Esophagus muscularis mucosa (tissue), 4 donors: ENCODE data around the gene OR2Y1. TPM values are rescaled to one million over a fixed set of nuclear protein-coding genes. Genes with fewer than 3 reads are reported as not detected.
A peak's percentile ranks its signal among the peaks of the same experiment; 100 is the strongest.
"Not testable (repeated sequence)": the region's sequence is repeated elsewhere in the genome, so short reads cannot be mapped to it uniquely, and the experiment has no call there.

ENCODE experiments used
- DNase-seq: peaks from one replicate; pipeline ENCODE4 v3.0.0-alpha.2; 2017; ENCODE audit errors: extremely low spot score
- H3K27ac ChIP-seq, 4 donors: fragments of 200-600 bp; sonication (generic); replicated peaks in 1 of 4; 1 replicate in 3 of 4; 2 replicates in 1 of 4; pipeline ENCODE4 v1.5.1; 2016 to 2019; ENCODE audit warnings: mild to moderate bottlenecking in 1 of 4
- H3K27me3 ChIP-seq, 4 donors: fragments of 200-600 bp; sonication (generic); one replicate each; pipeline versions ENCODE4 v1.5.1 to v1.6.0; 2016 to 2019
- H3K36me3 ChIP-seq, 4 donors: fragments of 200-600 bp; sonication (generic); one replicate each; pipeline ENCODE4 v1.5.1; 2016 to 2019
- H3K4me1 ChIP-seq, 4 donors: fragments of 200-600 bp; sonication (generic); one replicate each; pipeline ENCODE4 v1.5.1; 2016 to 2019
- H3K4me3 ChIP-seq, 4 donors: fragments of 200-600 bp; sonication (generic); 1 replicate in 2 of 4; 2 replicates in 2 of 4; pipeline ENCODE4 v1.5.1; 2016 to 2019; ENCODE audit warnings: mild to moderate bottlenecking in 4 of 4, moderate library complexity in 1 of 4
- H3K9me3 ChIP-seq, 4 donors: fragments of 200-600 bp; sonication (generic); 1 replicate in 3 of 4; 2 replicates in 1 of 4; pipeline ENCODE4 v1.5.1; 2016 to 2019
- EP300 ChIP-seq: sonication (generic); formaldehyde crosslinking; IDR thresholded peaks from one replicate; pipeline ENCODE4 v1.6.1; 2017; ENCODE audit warnings: antibody characterized with exemption
- POLR2A ChIP-seq: fragments of 450-650 bp; IDR thresholded peaks from one replicate; pipeline ENCODE4 v1.6.1; 2017; ENCODE audit warnings: antibody characterized with exemption, moderate library complexity, mild to moderate bottlenecking, low read depth
- POLR2AphosphoS5 ChIP-seq, 2 donors: sonication (generic); formaldehyde crosslinking; IDR thresholded peaks; one replicate each; pipeline ENCODE4 v1.6.1; 2017; ENCODE audit warnings: antibody characterized with exemption in 2 of 2
- WGBS: methylation state at CpG from one replicate; pipeline ENCODE4 v1.1.5; 2018; 5-methylcytosine and 5-hydroxymethylcytosine counted together
- intact Hi-C: fragments of 100-400 bp; cut with DNase I; formaldehyde crosslinking; loops from one replicate; pipeline ENCODE4 v1.15.1; 2023
- total RNA-seq, 4 donors: library from RNA; depleted of rRNA; stranded (reverse); fragments of >200 nt; gene quantifications; one replicate each; pipeline versions ENCODE4 v1.1.0 to v1.2.1, GENCODE V29; 2016
- TF ChIP-seq, protein P1 (sequence below), 3 experiments: fragments of 200-600 bp in 2 of 3; fragments of 450-650 bp in 1 of 3; sonication (generic) in 2 of 3; IDR thresholded peaks; one replicate each; pipeline ENCODE4 v1.5.1; 2017 to 2019; ENCODE audit warnings: antibody characterized with exemption in 3 of 3, mild to moderate bottlenecking in 2 of 3, moderate library complexity in 1 of 3

The OR2Y1 gene
- total RNA-seq, 4 donors from 2014 or later, result not detected

DNA sequence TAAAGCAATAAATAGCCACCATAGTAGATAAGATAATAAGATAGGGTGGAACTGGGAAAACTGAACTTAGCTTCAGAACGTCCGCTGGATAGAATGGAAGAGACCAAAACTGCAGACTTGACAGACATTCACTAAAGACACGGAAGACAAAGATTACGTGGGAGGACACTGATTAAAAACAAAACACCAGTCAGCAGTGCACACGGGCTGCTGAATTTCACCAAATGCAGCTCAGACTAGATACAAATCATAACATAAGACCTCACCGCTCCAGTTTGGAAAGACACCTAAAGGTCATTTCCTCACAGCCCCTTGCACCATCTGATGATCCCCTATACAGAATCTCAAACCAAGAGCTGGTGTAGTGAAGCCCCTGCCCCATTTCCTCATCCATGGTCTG, 2.9 kb upstream of the OR2Y1 start:
- no peak overlapping the region for H3K27ac ChIP-seq
- no peaks in the 10 kb centered on the region for H3K4me1 ChIP-seq
- WGBS, result 65% methylated on average over 6 of the region's 6 CpGs
- H3K27me3 ChIP-seq, result peaks cover 0 to 51% (median 2%) of the 10 kb centered on the region in 4 donors
- no peaks in the 10 kb centered on the region for H3K36me3 ChIP-seq
- peak; percentile 26 for DNase-seq
- H3K4me3 ChIP-seq, result no peak overlapping the region
- no peaks in the 10 kb centered on the region for H3K9me3 ChIP-seq
- TF ChIP-seq POLR2A (no peak), EP300 (no peak), POLR2AphosphoS5 (IDR thresholded peaks at IDR 0.05) (no peak)
- TF ChIP-seq, protein P1, sequence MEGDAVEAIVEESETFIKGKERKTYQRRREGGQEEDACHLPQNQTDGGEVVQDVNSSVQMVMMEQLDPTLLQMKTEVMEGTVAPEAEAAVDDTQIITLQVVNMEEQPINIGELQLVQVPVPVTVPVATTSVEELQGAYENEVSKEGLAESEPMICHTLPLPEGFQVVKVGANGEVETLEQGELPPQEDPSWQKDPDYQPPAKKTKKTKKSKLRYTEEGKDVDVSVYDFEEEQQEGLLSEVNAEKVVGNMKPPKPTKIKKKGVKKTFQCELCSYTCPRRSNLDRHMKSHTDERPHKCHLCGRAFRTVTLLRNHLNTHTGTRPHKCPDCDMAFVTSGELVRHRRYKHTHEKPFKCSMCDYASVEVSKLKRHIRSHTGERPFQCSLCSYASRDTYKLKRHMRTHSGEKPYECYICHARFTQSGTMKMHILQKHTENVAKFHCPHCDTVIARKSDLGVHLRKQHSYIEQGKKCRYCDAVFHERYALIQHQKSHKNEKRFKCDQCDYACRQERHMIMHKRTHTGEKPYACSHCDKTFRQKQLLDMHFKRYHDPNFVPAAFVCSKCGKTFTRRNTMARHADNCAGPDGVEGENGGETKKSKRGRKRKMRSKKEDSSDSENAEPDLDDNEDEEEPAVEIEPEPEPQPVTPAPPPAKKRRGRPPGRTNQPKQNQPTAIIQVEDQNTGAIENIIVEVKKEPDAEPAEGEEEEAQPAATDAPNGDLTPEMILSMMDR (IDR thresholded peaks at IDR 0.05), result no peak
- intact Hi-C loops, result no loop called here

- DNase-seq, H3K4me1 ChIP-seq, H3K36me3 ChIP-seq, H3K9me3 ChIP-seq, H3K27ac ChIP-seq, intact Hi-C loops, H3K4me3 ChIP-seq: not testable (repeated sequence)
- H3K27me3 ChIP-seq, result peaks cover 0 to 47% (median 2%) of the 10 kb centered on the region in 4 donors
- 79% methylated on average over 4 of the region's 4 CpGs for WGBS
Observed at GRCh38 chr5:180740953-180741352, 1.1 kb upstream of the OR2Y1 start.

DNA sequence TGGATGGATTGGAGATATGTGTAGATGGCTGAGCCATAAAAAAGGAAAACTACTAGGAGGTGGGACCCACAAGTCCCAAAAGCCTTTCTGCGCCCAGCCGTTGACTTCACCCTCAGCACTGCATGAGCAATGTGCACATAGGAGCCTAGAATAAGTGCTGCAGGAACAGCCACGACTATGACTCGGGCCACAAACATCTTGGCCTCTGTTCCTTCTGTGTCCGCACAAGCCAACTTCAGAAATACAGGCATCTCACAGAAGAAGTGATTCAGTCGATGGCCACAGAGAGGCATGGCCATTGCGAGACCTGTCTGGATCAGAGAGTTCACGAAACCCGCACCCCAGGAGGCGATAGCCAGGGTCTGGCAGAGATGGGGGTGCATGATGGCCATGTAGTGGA, 587 bp downstream of the OR2Y1 start:
- no peaks in the 10 kb centered on the region for H3K36me3 ChIP-seq
- TF ChIP-seq, protein P1 (IDR thresholded peaks at IDR 0.05), result no peak
- TF ChIP-seq EP300 (no peak), POLR2A (no peak), POLR2AphosphoS5 (IDR thresholded peaks at IDR 0.05) (no peak)
- no peaks in the 10 kb centered on the region for H3K9me3 ChIP-seq
- H3K27ac ChIP-seq, result no peak overlapping the region
- H3K27me3 ChIP-seq, result peaks cover 0 to 30% (median 2%) of the 10 kb centered on the region in 4 donors
- DNase-seq, result peak; percentile 80
- H3K4me3 ChIP-seq, result no peak overlapping the region
- 94% methylated on average over 9 of the region's 10 CpGs for WGBS
- H3K4me1 ChIP-seq, result no peaks in the 10 kb centered on the region
- intact Hi-C loops, result no loop called here

DNA sequence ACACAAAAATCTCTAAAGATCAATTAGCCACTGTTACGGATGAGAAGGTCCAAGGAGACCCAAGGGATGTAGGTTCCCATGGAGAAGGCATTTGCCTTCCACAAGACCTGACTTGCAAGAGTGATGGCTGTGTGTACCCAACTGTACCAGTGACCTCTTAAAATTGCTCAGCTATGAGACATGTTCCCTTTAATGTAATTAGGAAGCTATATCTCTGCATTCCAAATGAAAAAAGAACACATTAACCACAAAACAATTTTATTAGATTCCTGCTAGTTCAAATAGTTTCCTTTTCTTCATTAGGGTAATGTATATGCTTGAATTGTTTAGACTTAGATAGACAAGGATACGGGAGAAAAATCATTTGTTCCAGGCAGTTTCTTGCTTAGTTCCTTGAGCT, 3.3 kb downstream of the OR2Y1 start:
- no peaks in the 10 kb centered on the region for H3K36me3 ChIP-seq
- no peak for TF ChIP-seq EP300
- H3K27ac ChIP-seq, result no peak overlapping the region
- H3K27me3 ChIP-seq, result peaks cover 0 to 16% (median 2%) of the 10 kb centered on the region in 4 donors
- no peak overlapping the region for H3K4me3 ChIP-seq
- 72% methylated on average over 2 of the region's 2 CpGs for WGBS
- no peak for DNase-seq
- H3K4me1 ChIP-seq, result no peaks in the 10 kb centered on the region
- no peaks in the 10 kb centered on the region for H3K9me3 ChIP-seq
- intact Hi-C loops, result no loop called here

- intact Hi-C loops, result no loop called here
- peak; percentile 17 for DNase-seq
- no peak overlapping the region for H3K27ac ChIP-seq
- H3K27me3 ChIP-seq, result peaks cover 0 to 25% (median 0%) of the 10 kb centered on the region in 4 donors
- TF ChIP-seq EP300 (no peak), POLR2A (no peak), POLR2AphosphoS5 (IDR thresholded peaks at IDR 0.05) (no peak)
- TF ChIP-seq, protein P1 (IDR thresholded peaks at IDR 0.05), result no peak
- 89% methylated on average over 8 of the region's 8 CpGs for WGBS
- H3K36me3 ChIP-seq, result no peaks in the 10 kb centered on the region
- no peak overlapping the region for H3K4me3 ChIP-seq
- H3K4me1 ChIP-seq, result no peaks in the 10 kb centered on the region
- no peaks in the 10 kb centered on the region for H3K9me3 ChIP-seq
Observed at GRCh38 chr5:180724944-180725343, 14.9 kb downstream of the OR2Y1 start.

DNA sequence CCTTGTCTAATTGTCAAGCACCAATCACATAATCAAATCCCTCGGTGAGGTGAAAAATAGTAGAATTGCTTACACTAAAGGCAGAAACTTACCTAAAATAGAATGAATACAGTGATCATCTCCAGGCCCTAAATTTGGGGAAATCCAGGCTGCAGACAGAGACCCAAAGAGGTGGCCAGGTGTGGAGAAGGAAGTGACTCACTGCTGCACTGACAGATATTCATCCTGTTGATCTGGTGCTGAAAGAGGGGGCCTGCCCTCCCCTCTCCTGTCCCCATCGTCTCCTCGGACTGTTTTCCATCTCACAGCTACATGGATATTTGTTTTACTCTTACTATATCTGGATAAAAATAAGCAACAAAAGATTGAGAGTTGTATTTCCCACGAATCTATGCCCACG, 15.9 kb downstream of the OR2Y1 start:
- TF ChIP-seq POLR2AphosphoS5 (IDR thresholded peaks at IDR 0.05) (no peak), POLR2A (no peak), EP300 (no peak)
- TF ChIP-seq, protein P1 (IDR thresholded peaks at IDR 0.05), result no peak
- no peaks in the 10 kb centered on the region for H3K36me3 ChIP-seq
- no peaks in the 10 kb centered on the region for H3K4me1 ChIP-seq
- intact Hi-C loops, result no loop called here
- H3K4me3 ChIP-seq, result no peak overlapping the region
- DNase-seq, result peak; percentile 29
- WGBS, result 38% methylated on average over 5 of the region's 5 CpGs
- H3K9me3 ChIP-seq, result no peaks in the 10 kb centered on the region
- peaks cover 0 to 25% (median 0%) of the 10 kb centered on the region in 4 donors for H3K27me3 ChIP-seq
- no peak overlapping the region for H3K27ac ChIP-seq
